Posterior cingulate gyrus (tissue), 11 donors: ENCODE data around the gene FSIP1.

ENCODE experiments used
- DNase-seq, 10 donors: peaks; one replicate each; pipeline versions ENCODE4 v3.0.0 to v3.0.0-alpha.2; 2020 to 2021; ENCODE audit warnings: mixed read lengths in 3 of 10
- intact Hi-C: fragments of 100-400 bp; cut with DNase I; formaldehyde crosslinking; loops from one replicate; pipeline ENCODE4 v1.15.1; 2023

FSIP1 gene

GRCh38 chr15:39730552-39730951 lies 52.1 kb downstream of the FSIP1 start:
- no peak for DNase-seq
- intact Hi-C loops, result no loop called here

GRCh38 chr15:39729500-39729899 lies 53.1 kb downstream of the FSIP1 start:
- intact Hi-C loops, result no loop called here
- no peak for DNase-seq

- DNase-seq, result no peak
- intact Hi-C loops, result no loop called here
Measured at GRCh38 chr15:39728845-39729244, 53.8 kb downstream of the FSIP1 start.

GRCh38 chr15:39721893-39722292 lies 60.7 kb downstream of the FSIP1 start:
- no peak for DNase-seq
- intact Hi-C loops, result no loop called here

- intact Hi-C loops, result no loop called here
- no peak for DNase-seq
Measured at GRCh38 chr15:39720621-39721611, 61.7 kb downstream of the FSIP1 start.

GRCh38 chr15:39720081-39720480 lies 62.6 kb downstream of the FSIP1 start:
- no peak for DNase-seq
- intact Hi-C loops, result no loop called here

- intact Hi-C loops, result no loop called here
- no peak for DNase-seq
Measured at GRCh38 chr15:39719109-39719508, 63.5 kb downstream of the FSIP1 start.

- intact Hi-C loops, result no loop called here
- no peak for DNase-seq
Measured at GRCh38 chr15:39717134-39717533, 65.5 kb downstream of the FSIP1 start.

- intact Hi-C loops, result no loop called here
- no peak for DNase-seq
Measured at GRCh38 chr15:39714251-39714650, 68.4 kb downstream of the FSIP1 start.

- no peak for DNase-seq
- intact Hi-C loops, result no loop called here
Measured at GRCh38 chr15:39713846-39714245, 68.8 kb downstream of the FSIP1 start.

GRCh38 chr15:39710681-39711080 lies 72.0 kb downstream of the FSIP1 start:
- intact Hi-C loops, result no loop called here
- no peak for DNase-seq

- intact Hi-C loops, result no loop called here
- no peak for DNase-seq
Measured at GRCh38 chr15:39709941-39710340, 72.7 kb downstream of the FSIP1 start.

GRCh38 chr15:39706206-39706605 lies 76.4 kb downstream of the FSIP1 start:
- no peak for DNase-seq
- intact Hi-C loops, result no loop called here

GRCh38 chr15:39704689-39705088 lies 78.0 kb downstream of the FSIP1 start:
- intact Hi-C loops, result no loop called here
- DNase-seq, result no peak

GRCh38 chr15:39704235-39704634 lies 78.4 kb downstream of the FSIP1 start:
- DNase-seq, result no peak
- intact Hi-C loops, result no loop called here

- intact Hi-C loops, result no loop called here
- DNase-seq, result no peak
Measured at GRCh38 chr15:39701988-39702387, 80.7 kb downstream of the FSIP1 start.

GRCh38 chr15:39700375-39700700 lies 82.3 kb downstream of the FSIP1 start:
- intact Hi-C loops, result no loop called here
- no peak for DNase-seq

- no peak for DNase-seq
- intact Hi-C loops, result no loop called here
Measured at GRCh38 chr15:39699516-39700374, 82.9 kb downstream of the FSIP1 start.

GRCh38 chr15:39698444-39699390 lies 83.9 kb downstream of the FSIP1 start:
- DNase-seq, result no peak
- intact Hi-C loops, result no loop called here

- no peak for DNase-seq
- intact Hi-C loops, result no loop called here
Measured at GRCh38 chr15:39697509-39697908, 85.1 kb downstream of the FSIP1 start.
